MM.1S (cell line): ENCODE data around the gene PP2D1.
A peak's percentile ranks its signal among the peaks of the same experiment; 100 is the strongest.

ENCODE experiments used
- DNase-seq: peaks from one replicate; pipeline ENCODE4 v3.0.0-alpha.2; 2015
- H2AFZ ChIP-seq: fragments of 300-600 bp; sonication (generic); 2 replicates; pipeline ENCODE4 v1.6.0; 2016; ENCODE audit warnings: antibody characterized with exemption, low read length
- H3F3A ChIP-seq: fragments of 300-600 bp; sonication (generic); 2 replicates; pipeline ENCODE4 v1.6.1; 2016; ENCODE audit warnings: mild to moderate bottlenecking, antibody characterized with exemption, low read length, moderate library complexity, mixed read lengths; ENCODE audit not compliant: insufficient read depth
- H3K27ac ChIP-seq: fragments of 300-600 bp; sonication (generic); 2 replicates; pipeline ENCODE4 v1.5.1; 2016; ENCODE audit warnings: mild to moderate bottlenecking, low read length
- H3K27me3 ChIP-seq: fragments of 300-600 bp; sonication (generic); replicated peaks from 2 replicates; pipeline ENCODE4 v1.6.0; 2016; ENCODE audit warnings: low read length; ENCODE audit not compliant: insufficient read depth
- H3K36me3 ChIP-seq: fragments of 300-600 bp; sonication (generic); replicated peaks from 2 replicates; pipeline ENCODE4 v1.6.1; 2016; ENCODE audit warnings: mild to moderate bottlenecking, low read length, mixed read lengths; ENCODE audit not compliant: insufficient read depth
- H3K4me1 ChIP-seq: fragments of 300-600 bp; sonication (generic); 2 replicates; pipeline ENCODE4 v1.6.1; 2016; ENCODE audit warnings: low read length, mixed read lengths
- H3K4me2 ChIP-seq: fragments of 300-600 bp; sonication (generic); 2 replicates; pipeline ENCODE4 v1.6.0; 2016; ENCODE audit warnings: low read depth, low read length
- H3K4me3 ChIP-seq: fragments of 300-600 bp; sonication (generic); 2 replicates; pipeline ENCODE4 v1.5.1; 2016; ENCODE audit warnings: low read length, mixed read lengths
- H3K79me2 ChIP-seq: fragments of 300-600 bp; sonication (generic); 2 replicates; pipeline ENCODE4 v1.6.1; 2016; ENCODE audit warnings: mixed run types, low read length, mixed read lengths
- H3K9ac ChIP-seq: fragments of 300-600 bp; sonication (generic); 2 replicates; pipeline ENCODE4 v1.6.1; 2016; ENCODE audit warnings: low read length, mixed read lengths
- H3K9me2 ChIP-seq: fragments of 300-600 bp; sonication (generic); replicated peaks from 2 replicates; pipeline ENCODE4 v1.6.1; 2016; ENCODE audit warnings: mild to moderate bottlenecking, low read length, mixed read lengths; ENCODE audit not compliant: insufficient read depth
- H3K9me3 ChIP-seq: fragments of 300-600 bp; sonication (generic); replicated peaks from 2 replicates; pipeline ENCODE4 v1.6.1; 2016; ENCODE audit warnings: mild to moderate bottlenecking, low read length, mixed read lengths; ENCODE audit not compliant: insufficient read depth
- H4K20me1 ChIP-seq: fragments of 300-600 bp; sonication (generic); 2 replicates; pipeline ENCODE4 v1.6.1; 2016; ENCODE audit warnings: mild to moderate bottlenecking, low read length, moderate library complexity, mixed read lengths; ENCODE audit not compliant: insufficient read depth
- EZH2 ChIP-seq: fragments of 300-600 bp; sonication (generic); optimal IDR thresholded peaks from 2 replicates; pipeline ENCODE3; 2017; ENCODE audit warnings: low read depth, mild to moderate bottlenecking, antibody characterized with exemption, low read length, mixed read lengths
- EZH2phosphoT487 ChIP-seq: fragments of 300-600 bp; sonication (generic); IDR thresholded peaks from 2 replicates; pipeline ENCODE4 v1.6.1; 2018; ENCODE audit warnings: antibody characterized with exemption, low read length
- TF ChIP-seq, protein P1 (sequence below): fragments of 300-600 bp; sonication (generic); IDR thresholded peaks from 2 replicates; pipeline ENCODE4 v1.5.1; 2016; ENCODE audit warnings: antibody characterized with exemption, low read length, mixed read lengths

The PP2D1 gene

GRCh38 chr3:20056725-20057611 is 44.9 kb upstream of the PP2D1 start:
- TF ChIP-seq EZH2phosphoT487 (no peak), EZH2 (no peak)
- TF ChIP-seq, protein P1, sequence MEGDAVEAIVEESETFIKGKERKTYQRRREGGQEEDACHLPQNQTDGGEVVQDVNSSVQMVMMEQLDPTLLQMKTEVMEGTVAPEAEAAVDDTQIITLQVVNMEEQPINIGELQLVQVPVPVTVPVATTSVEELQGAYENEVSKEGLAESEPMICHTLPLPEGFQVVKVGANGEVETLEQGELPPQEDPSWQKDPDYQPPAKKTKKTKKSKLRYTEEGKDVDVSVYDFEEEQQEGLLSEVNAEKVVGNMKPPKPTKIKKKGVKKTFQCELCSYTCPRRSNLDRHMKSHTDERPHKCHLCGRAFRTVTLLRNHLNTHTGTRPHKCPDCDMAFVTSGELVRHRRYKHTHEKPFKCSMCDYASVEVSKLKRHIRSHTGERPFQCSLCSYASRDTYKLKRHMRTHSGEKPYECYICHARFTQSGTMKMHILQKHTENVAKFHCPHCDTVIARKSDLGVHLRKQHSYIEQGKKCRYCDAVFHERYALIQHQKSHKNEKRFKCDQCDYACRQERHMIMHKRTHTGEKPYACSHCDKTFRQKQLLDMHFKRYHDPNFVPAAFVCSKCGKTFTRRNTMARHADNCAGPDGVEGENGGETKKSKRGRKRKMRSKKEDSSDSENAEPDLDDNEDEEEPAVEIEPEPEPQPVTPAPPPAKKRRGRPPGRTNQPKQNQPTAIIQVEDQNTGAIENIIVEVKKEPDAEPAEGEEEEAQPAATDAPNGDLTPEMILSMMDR: no peak

GRCh38 chr3:20055842-20056241 is 43.8 kb upstream of the PP2D1 start:
- H3K4me1 ChIP-seq: peaks cover 28% of the 10 kb centered on the region
- peak overlapping the region; percentile 85 for H3K4me2 ChIP-seq
- H3K27me3 ChIP-seq: no peaks in the 10 kb centered on the region
- H3K79me2 ChIP-seq: peaks cover 80% of the 10 kb centered on the region
- H3K4me3 ChIP-seq: peak overlapping the region; percentile 50
- no peaks in the 10 kb centered on the region for H4K20me1 ChIP-seq
- no peaks in the 10 kb centered on the region for H3K9me3 ChIP-seq
- peak overlapping the region; percentile 46; the same call in 1 of the 2 replicates for H3K9ac ChIP-seq
- TF ChIP-seq EZH2 (no peak), EZH2phosphoT487 (no peak)
- TF ChIP-seq, protein P1: no peak
- no peaks in the 10 kb centered on the region for H3K9me2 ChIP-seq
- H2AFZ ChIP-seq: no peak overlapping the region
- peaks cover 21% of the 10 kb centered on the region for H3F3A ChIP-seq
- peak overlapping the region; percentile 93 for H3K27ac ChIP-seq
- no peak for DNase-seq
- no peaks in the 10 kb centered on the region for H3K36me3 ChIP-seq

More at GRCh38 chr3:20056725-20057611, 44.9 kb upstream of the PP2D1 start:
- DNase-seq: no peak
- Histone ChIP-seq H3K27ac (no peak overlapping the region), H4K20me1 (no peaks in the 10 kb centered on the region), H3K9ac (no peak overlapping the region), H3K4me1 (peaks cover 34% of the 10 kb centered on the region), H3K4me3 (no peak overlapping the region), H3K36me3 (no peaks in the 10 kb centered on the region), H3K9me3 (no peaks in the 10 kb centered on the region), H3K79me2 (peaks cover 76% of the 10 kb centered on the region), H2AFZ (no peak overlapping the region), H3K9me2 (no peaks in the 10 kb centered on the region), H3K27me3 (no peaks in the 10 kb centered on the region), H3F3A (peaks cover 26% of the 10 kb centered on the region), H3K4me2 (no peak overlapping the region)

DNA sequence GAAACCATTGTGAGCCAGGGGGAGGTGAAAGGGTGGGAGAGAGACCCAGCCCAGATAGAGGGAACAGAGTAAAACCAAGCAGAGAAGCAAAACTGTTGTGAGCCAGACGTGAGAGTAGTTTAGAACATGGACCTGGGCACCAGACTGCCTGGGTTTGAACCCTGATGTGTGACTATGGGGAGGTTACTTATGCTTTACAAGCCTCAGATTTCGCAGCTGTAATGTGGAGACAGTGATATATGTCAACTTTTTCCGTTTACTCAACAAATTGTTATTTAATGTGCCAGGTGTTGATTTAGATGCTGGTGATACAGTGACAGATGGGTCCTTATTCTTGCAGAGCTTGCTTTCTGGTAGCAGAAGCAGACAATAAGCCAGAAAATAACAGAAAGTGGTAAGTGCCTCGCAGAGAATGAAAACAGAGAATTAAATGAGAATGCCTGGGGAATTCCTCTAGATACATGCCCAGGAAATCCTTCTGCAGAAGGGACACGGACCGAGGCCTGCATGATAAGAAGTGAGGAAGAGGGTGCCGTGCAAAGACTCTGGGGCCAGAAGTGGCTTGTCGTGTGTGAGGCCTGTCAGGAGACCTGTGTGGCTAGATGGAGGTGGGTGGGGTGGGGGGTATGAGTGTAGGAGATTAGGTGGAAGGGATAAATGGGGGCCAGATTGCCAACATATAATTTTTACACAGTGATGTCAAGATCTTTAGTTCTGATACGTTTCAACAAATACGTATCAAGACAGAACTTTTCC is 43.1 kb upstream of the PP2D1 start:
- Histone ChIP-seq H3K27me3 (no peaks in the 10 kb centered on the region), H2AFZ (0 out of 2 replicates have a peak overlapping the region, but pooled peaks have one; percentile 4), H3K9me2 (no peaks in the 10 kb centered on the region), H3K4me2 (peak overlapping the region; percentile 85), H3K27ac (peak overlapping the region; percentile 93), H3K4me3 (peak overlapping the region; percentile 50), H4K20me1 (no peaks in the 10 kb centered on the region), H3F3A (peaks cover 19% of the 10 kb centered on the region), H3K4me1 (peaks cover 26% of the 10 kb centered on the region), H3K9me3 (no peaks in the 10 kb centered on the region), H3K79me2 (peaks cover 81% of the 10 kb centered on the region), H3K36me3 (no peaks in the 10 kb centered on the region), H3K9ac (peak overlapping the region; percentile 46)
- TF ChIP-seq EZH2phosphoT487 (no peak), EZH2 (no peak)
- TF ChIP-seq, protein P1: no peak
- DNase-seq: peak; percentile 65
